Tibial nerve (tissue), 4 donors: ENCODE results near the gene PRPH2.

Experiments
- EP300 ChIP-seq, 2 donors: sonication (generic); formaldehyde crosslinking; IDR thresholded peaks; one replicate each; pipeline ENCODE4 v1.6.1; 2017; ENCODE audit warnings: antibody characterized with exemption in 2 of 2, mild to moderate bottlenecking in 1 of 2
- POLR2A ChIP-seq, 2 donors: fragments of 450-650 bp; IDR thresholded peaks; one replicate each; pipeline ENCODE4 v1.6.1; 2017; ENCODE audit warnings: antibody characterized with exemption in 2 of 2, mild to moderate bottlenecking in 2 of 2, moderate library complexity in 2 of 2
- TF ChIP-seq, protein P1 (sequence below), 5 experiments: fragments of 200-600 bp in 3 of 5; fragments of 450-650 bp in 2 of 5; sonication (generic) in 3 of 5; IDR thresholded peaks; one replicate each; pipeline ENCODE4 v1.5.1; 2016 to 2019; ENCODE audit warnings: antibody characterized with exemption in 5 of 5, mild to moderate bottlenecking in 3 of 5, moderate library complexity in 2 of 5

DNA sequence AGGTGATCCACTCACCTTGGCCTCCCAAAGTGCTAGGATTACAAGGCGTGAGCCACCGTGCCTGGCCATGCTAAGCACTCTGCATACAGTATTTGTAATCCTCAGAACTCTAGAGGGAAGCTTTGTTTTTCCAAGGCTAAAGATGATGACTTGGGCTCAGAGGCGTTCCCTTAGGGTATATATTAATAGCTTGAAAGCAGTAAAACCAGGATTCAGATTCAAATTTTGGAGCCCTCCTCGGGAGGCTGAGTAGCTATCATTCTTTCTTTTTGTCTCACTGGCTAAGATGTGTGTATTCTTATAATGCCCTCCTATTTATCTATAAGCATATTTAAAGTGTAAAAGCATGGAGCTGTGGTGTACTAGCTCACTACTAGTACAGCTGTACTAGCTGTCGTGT lies 68.5 kb downstream of the PRPH2 start:
- TF ChIP-seq, protein P1, sequence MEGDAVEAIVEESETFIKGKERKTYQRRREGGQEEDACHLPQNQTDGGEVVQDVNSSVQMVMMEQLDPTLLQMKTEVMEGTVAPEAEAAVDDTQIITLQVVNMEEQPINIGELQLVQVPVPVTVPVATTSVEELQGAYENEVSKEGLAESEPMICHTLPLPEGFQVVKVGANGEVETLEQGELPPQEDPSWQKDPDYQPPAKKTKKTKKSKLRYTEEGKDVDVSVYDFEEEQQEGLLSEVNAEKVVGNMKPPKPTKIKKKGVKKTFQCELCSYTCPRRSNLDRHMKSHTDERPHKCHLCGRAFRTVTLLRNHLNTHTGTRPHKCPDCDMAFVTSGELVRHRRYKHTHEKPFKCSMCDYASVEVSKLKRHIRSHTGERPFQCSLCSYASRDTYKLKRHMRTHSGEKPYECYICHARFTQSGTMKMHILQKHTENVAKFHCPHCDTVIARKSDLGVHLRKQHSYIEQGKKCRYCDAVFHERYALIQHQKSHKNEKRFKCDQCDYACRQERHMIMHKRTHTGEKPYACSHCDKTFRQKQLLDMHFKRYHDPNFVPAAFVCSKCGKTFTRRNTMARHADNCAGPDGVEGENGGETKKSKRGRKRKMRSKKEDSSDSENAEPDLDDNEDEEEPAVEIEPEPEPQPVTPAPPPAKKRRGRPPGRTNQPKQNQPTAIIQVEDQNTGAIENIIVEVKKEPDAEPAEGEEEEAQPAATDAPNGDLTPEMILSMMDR (IDR thresholded peaks at IDR 0.05): no peak
- TF ChIP-seq POLR2A (IDR thresholded peaks at IDR 0.05): no peak
- TF ChIP-seq EP300 (IDR thresholded peaks at IDR 0.05): no peak
